Measurements from ENCODE around the gene IL1RL1. TPM values are rescaled to one million over a fixed set of nuclear protein-coding genes. Genes with fewer than 3 reads are reported as not detected.

IL1RL1 gene
- polyA plus RNA-seq, 1 of the 3 experiments (the other 2 are of a cell fraction), result not detected

- Histone ChIP-seq H3K9me3 (no peaks in the 10 kb centered on the region), H3K79me2 (ENCODE audit: insufficient read depth) (no peaks in the 10 kb centered on the region), H2AFZ (ENCODE audit: low read depth) (no peak overlapping the region), H3K9me2 (0 out of 2 replicates have a peak, but pooled peaks cover 3% of the 10 kb centered on the region), H3K4me2 (no peak overlapping the region), H3K36me3 (replicated peaks in 1 of 2; ENCODE audit: control insufficient read depth in 1 of 2, insufficient read depth in 2 of 2, low read length in 1 of 2) (no peaks in the 10 kb centered on the region), H3K27ac (ENCODE audit: low read depth in 2 of 2, low read length in 1 of 2) (no peak overlapping the region), H3K4me3 (ENCODE audit: low read depth in 2 of 2, low read length in 1 of 2) (no peak overlapping the region), H3K9ac (no peak overlapping the region), H3K4me1 (ENCODE audit: control insufficient read depth in 1 of 2, insufficient read depth in 2 of 2, low read depth in 1 of 2, low read length in 1 of 2) (no peaks in the 10 kb centered on the region), H4K20me1 (ENCODE audit: insufficient read depth) (no peaks in the 10 kb centered on the region), H3K27me3 (ENCODE audit: insufficient read depth) (peaks cover 19% of the 10 kb centered on the region; the same call in 1 of the 2 replicates), H3F3A (replicated peaks; ENCODE audit: insufficient read depth) (no peaks in the 10 kb centered on the region)
- TF ChIP-seq EP300 (IDR thresholded peaks at IDR 0.05; ENCODE audit: borderline replicate concordance in 1 of 2, low read depth in 1 of 2, low read length in 1 of 2) (no peak), RAD21 (IDR thresholded peaks at IDR 0.05; ENCODE audit: low read length) (no peak), MAX (IDR thresholded peaks at IDR 0.05; ENCODE audit: low read depth) (no peak), FOSL2 (IDR thresholded peaks at IDR 0.05; ENCODE audit: borderline replicate concordance, low read depth) (no peak), RXRA (IDR thresholded peaks at IDR 0.05; ENCODE audit: borderline replicate concordance, low read depth) (no peak), IRF3 (IDR thresholded peaks at IDR 0.05; ENCODE audit: low read depth, low read length) (no peak), EZH2phosphoT487 (IDR thresholded peaks at IDR 0.05; ENCODE audit: borderline replicate concordance, low read depth) (no peak), TAF1 (IDR thresholded peaks at IDR 0.05; ENCODE audit: borderline replicate concordance, low read depth, low read length) (no peak), REST (IDR thresholded peaks at IDR 0.05; ENCODE audit: low read depth, low read length) (no peak), MXI1 (IDR thresholded peaks at IDR 0.05; ENCODE audit: low read depth, low read length) (no peak)
- CTCF ChIA-PET, result no interaction called here
- POLR2A ChIA-PET, result no interaction called here
- no peak for DNase-seq
Measured at GRCh38 chr2:102401456-102401855, 90.1 kb downstream of the IL1RL1 start.

Other genes starting within 250 kb of the IL1RL1 start
- gene IL1R1, start 168.8 kb upstream of the IL1RL1 start, polyA plus RNA-seq (2012; rRNA removed), result 13.3 and 20.5 TPM in 2 replicates
- gene IL1RL2, start 124.5 kb upstream of the IL1RL1 start, polyA plus RNA-seq (2012; rRNA removed), result 0.05 TPM in 1 of 2 replicates, not detected in the other
- 0.11 TPM in 1 of 2 replicates, not detected in the other for gene IL18R1, start 44.2 kb downstream of the IL1RL1 start, polyA plus RNA-seq (2012; rRNA removed)
- gene IL18RAP, start 111.6 kb downstream of the IL1RL1 start, polyA plus RNA-seq (2012; rRNA removed), result not detected in 2 replicates
- 0.07 and 0.11 TPM in 2 replicates for gene SLC9A4, start 161.7 kb downstream of the IL1RL1 start, polyA plus RNA-seq (2012; rRNA removed)

Measured in SK-N-SH (cell line).